Thoracic aorta (tissue), 2 donors: ENCODE data around the gene ZNF280A. TPM values are rescaled to one million over a fixed set of nuclear protein-coding genes. Genes with fewer than 3 reads are reported as not detected.
"Not testable (repeated sequence)": the region's sequence is repeated elsewhere in the genome, so short reads cannot be mapped to it uniquely, and the experiment has no call there.

Source experiments
- ATAC-seq: fragments of 150-250 bp; one replicate; pipeline ENCODE4 v1.8.0; 2017; ENCODE audit warnings: low read depth; ENCODE audit not compliant: insufficient number of reproducible peaks, low FRiP score
- DNase-seq: peaks from one replicate; pipeline ENCODE4 v3.0.0-alpha.2; 2020; ENCODE audit warnings: low spot score
- H3K27ac ChIP-seq, 2 donors: fragments of 200-600 bp; sonication (generic); 1 replicate in 1 of 2; 2 replicates in 1 of 2; pipeline ENCODE4 v1.5.1; 2016; ENCODE audit warnings: mild to moderate bottlenecking in 2 of 2, moderate library complexity in 2 of 2
- H3K27me3 ChIP-seq: fragments of 200-600 bp; sonication (generic); replicated peaks from 2 replicates; pipeline ENCODE4 v1.6.0; 2016; ENCODE audit warnings: mild to moderate bottlenecking; ENCODE audit not compliant: insufficient read depth
- H3K36me3 ChIP-seq: fragments of 200-600 bp; sonication (generic); one replicate; pipeline ENCODE4 v1.5.1; 2016
- H3K4me1 ChIP-seq, 2 donors: fragments of 200-600 bp; sonication (generic); 1 replicate in 1 of 2; 2 replicates in 1 of 2; pipeline versions ENCODE4 v1.5.1 to v1.6.0; 2016; ENCODE audit warnings: low read depth in 2 of 2, mild to moderate bottlenecking in 1 of 2; ENCODE audit not compliant: control insufficient read depth in 1 of 2
- H3K4me3 ChIP-seq: fragments of 200-600 bp; sonication (generic); 2 replicates; pipeline ENCODE4 v1.5.1; 2016; ENCODE audit warnings: mild to moderate bottlenecking
- H3K9me3 ChIP-seq: fragments of 200-600 bp; sonication (generic); 2 replicates; pipeline ENCODE4 v1.5.1; 2016
- total RNA-seq, 2 donors: library from RNA; depleted of rRNA; stranded (reverse); fragments of >200 nt; gene quantifications; one replicate each; pipeline versions ENCODE4 v1.1.0 to v1.2.3, GENCODE V29; 2016
- TF ChIP-seq, protein P1 (sequence below): fragments of 200-600 bp; sonication (generic); IDR thresholded peaks from one replicate; pipeline ENCODE4 v1.5.1; 2019; ENCODE audit warnings: antibody characterized with exemption

ZNF280A gene
- total RNA-seq, 2 donors from 2014 or later: not detected

- H3K27ac ChIP-seq: no peak overlapping the region
- DNase-seq: no peak
- H3K4me1 ChIP-seq: no peaks in the 10 kb centered on the region
- no peak for ATAC-seq
- TF ChIP-seq, protein P1, sequence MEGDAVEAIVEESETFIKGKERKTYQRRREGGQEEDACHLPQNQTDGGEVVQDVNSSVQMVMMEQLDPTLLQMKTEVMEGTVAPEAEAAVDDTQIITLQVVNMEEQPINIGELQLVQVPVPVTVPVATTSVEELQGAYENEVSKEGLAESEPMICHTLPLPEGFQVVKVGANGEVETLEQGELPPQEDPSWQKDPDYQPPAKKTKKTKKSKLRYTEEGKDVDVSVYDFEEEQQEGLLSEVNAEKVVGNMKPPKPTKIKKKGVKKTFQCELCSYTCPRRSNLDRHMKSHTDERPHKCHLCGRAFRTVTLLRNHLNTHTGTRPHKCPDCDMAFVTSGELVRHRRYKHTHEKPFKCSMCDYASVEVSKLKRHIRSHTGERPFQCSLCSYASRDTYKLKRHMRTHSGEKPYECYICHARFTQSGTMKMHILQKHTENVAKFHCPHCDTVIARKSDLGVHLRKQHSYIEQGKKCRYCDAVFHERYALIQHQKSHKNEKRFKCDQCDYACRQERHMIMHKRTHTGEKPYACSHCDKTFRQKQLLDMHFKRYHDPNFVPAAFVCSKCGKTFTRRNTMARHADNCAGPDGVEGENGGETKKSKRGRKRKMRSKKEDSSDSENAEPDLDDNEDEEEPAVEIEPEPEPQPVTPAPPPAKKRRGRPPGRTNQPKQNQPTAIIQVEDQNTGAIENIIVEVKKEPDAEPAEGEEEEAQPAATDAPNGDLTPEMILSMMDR: no peak
- H3K27me3 ChIP-seq: no peaks in the 10 kb centered on the region
- H3K9me3 ChIP-seq: no peaks in the 10 kb centered on the region
- H3K4me3 ChIP-seq: no peak overlapping the region
- no peaks in the 10 kb centered on the region for H3K36me3 ChIP-seq
Measured at GRCh38 chr22:22474733-22475132, 45.3 kb downstream of the ZNF280A start.

DNA sequence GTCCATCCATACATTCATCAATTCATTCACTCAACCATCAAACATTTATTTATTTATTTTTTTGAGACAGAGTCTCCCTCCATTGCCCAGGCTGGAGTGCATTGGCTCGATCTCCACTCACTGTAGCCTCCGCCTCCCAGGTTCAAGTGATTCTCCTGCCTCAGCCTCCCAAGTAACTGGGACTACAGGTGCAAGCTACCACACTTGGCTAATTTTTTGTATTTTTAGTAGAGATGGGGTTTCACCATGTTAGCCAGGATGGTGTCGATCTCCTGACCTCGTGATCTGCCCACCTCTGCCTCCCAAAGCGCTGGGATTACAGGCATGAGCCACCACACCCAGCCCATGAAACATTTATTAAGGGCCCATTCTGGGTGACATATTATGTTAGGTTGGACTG is 49.0 kb downstream of the ZNF280A start:
- not testable (repeated sequence) for H3K36me3 ChIP-seq, H3K9me3 ChIP-seq, ATAC-seq, H3K4me3 ChIP-seq, H3K27me3 ChIP-seq, H3K27ac ChIP-seq, DNase-seq, H3K4me1 ChIP-seq

- no peaks in the 10 kb centered on the region for H3K27me3 ChIP-seq
- DNase-seq: no peak
- TF ChIP-seq, protein P1: no peak
- H3K36me3 ChIP-seq: no peaks in the 10 kb centered on the region
- peaks cover 4% of the 10 kb centered on the region for H3K9me3 ChIP-seq
- no peak for ATAC-seq
- no peak overlapping the region for H3K4me3 ChIP-seq
- H3K27ac ChIP-seq: no peak overlapping the region
- H3K4me1 ChIP-seq: no peaks in the 10 kb centered on the region
Measured at GRCh38 chr22:22469527-22469926, 50.5 kb downstream of the ZNF280A start.

GRCh38 chr22:22468794-22469469 is 51.1 kb downstream of the ZNF280A start:
- not testable (repeated sequence) for DNase-seq, H3K9me3 ChIP-seq, H3K27ac ChIP-seq, H3K36me3 ChIP-seq, H3K27me3 ChIP-seq, H3K4me3 ChIP-seq, ATAC-seq, H3K4me1 ChIP-seq

DNA sequence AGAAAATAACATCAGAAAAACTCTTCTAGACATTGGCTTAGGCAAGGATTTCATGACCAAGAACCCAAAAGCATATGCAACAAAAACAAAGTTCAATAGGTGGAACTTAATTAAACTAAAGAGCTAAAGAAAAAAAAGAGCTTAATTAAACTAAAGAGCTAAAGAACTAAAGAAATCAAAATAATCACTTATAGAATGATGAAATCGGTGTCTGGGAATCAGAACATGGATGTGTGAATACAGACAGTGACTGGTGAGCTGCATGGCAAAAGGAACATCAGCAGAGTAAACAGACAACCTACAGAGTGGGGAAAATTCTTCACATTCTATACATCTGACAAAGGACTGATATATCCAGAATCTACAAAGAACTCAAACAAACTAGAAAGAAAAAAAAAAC is 53.0 kb downstream of the ZNF280A start:
- no peaks in the 10 kb centered on the region for H3K27me3 ChIP-seq
- ATAC-seq (no peak), DNase-seq (no peak)
- no peak overlapping the region for H3K27ac ChIP-seq
- TF ChIP-seq, protein P1: no peak
- H3K4me1 ChIP-seq: no peaks in the 10 kb centered on the region
- no peak overlapping the region for H3K4me3 ChIP-seq
- H3K36me3 ChIP-seq: no peaks in the 10 kb centered on the region
- peaks cover 4% of the 10 kb centered on the region for H3K9me3 ChIP-seq

- TF ChIP-seq, protein P1: no peak
- Histone ChIP-seq H3K36me3 (no peaks in the 10 kb centered on the region), H3K27ac (no peak overlapping the region), H3K4me1 (no peaks in the 10 kb centered on the region), H3K27me3 (peaks cover 5% of the 10 kb centered on the region), H3K9me3 (peaks cover 4% of the 10 kb centered on the region), H3K4me3 (no peak overlapping the region)
- ATAC-seq (no peak), DNase-seq (no peak)
Measured at GRCh38 chr22:22465782-22466181, 54.3 kb downstream of the ZNF280A start.
